Measurements from ENCODE around the gene DYNLT4.

DYNLT4 gene

DNA sequence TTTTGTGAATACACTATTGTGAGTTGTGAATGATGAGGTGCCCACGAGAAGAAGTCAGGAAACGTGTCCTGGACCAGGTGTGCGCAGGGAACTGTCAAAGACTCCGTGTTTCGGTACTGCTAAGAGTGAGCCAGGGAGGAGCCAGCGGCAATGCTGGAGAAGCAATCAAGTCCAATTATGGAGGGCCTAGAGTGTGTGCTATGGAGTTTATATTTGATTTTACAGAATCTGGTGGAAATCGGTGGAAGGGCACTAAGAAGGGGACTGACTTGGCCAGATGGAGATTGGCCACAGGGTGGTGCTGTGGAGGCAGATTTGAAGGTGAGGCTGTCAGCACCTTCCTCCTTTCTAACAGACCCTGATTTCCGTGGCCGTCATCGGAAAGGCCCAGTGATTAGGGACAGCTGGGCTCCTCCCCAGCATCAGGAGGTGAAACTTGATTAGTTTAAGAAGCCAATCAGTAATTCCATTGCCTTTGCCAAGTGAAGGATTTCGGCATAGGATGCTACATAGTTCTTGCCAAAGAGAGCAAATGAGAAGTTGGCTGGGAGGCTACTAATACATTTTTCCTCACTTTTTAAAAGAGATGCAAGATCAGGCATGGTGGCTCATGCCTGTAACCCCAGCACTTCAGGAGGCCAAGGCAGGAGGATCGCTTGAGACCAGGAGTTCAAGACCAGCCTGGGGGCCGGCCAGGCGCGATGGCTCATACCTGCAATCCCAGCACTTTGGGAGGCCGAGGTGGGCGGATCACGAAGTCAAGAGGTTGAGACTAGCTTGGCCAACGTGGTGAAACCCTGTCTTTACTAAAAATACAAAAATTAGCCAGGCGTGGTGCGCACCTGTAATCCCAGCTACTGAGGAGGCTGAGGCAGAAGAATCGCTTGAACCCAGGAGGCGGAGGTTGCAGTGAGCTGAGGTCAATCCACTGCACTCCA, 28.9 kb upstream of the DYNLT4 start:
- no peaks in the 10 kb centered on the region for H3K9me3 ChIP-seq (ENCODE audit: insufficient read depth, low read length)
- no peak for TF ChIP-seq EZH2phosphoT487 (conservative IDR thresholded peaks at IDR 0.05; ENCODE audit: low read length)
- TF ChIP-seq, protein P1, sequence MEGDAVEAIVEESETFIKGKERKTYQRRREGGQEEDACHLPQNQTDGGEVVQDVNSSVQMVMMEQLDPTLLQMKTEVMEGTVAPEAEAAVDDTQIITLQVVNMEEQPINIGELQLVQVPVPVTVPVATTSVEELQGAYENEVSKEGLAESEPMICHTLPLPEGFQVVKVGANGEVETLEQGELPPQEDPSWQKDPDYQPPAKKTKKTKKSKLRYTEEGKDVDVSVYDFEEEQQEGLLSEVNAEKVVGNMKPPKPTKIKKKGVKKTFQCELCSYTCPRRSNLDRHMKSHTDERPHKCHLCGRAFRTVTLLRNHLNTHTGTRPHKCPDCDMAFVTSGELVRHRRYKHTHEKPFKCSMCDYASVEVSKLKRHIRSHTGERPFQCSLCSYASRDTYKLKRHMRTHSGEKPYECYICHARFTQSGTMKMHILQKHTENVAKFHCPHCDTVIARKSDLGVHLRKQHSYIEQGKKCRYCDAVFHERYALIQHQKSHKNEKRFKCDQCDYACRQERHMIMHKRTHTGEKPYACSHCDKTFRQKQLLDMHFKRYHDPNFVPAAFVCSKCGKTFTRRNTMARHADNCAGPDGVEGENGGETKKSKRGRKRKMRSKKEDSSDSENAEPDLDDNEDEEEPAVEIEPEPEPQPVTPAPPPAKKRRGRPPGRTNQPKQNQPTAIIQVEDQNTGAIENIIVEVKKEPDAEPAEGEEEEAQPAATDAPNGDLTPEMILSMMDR (IDR thresholded peaks at IDR 0.05; ENCODE audit: insufficient read depth, low read length, poor library complexity, severe bottlenecking): peak; percentile 76
- H3K4me2 ChIP-seq (ENCODE audit: low read depth, low read length, poor library complexity, severe bottlenecking): no peak overlapping the region
- no peaks in the 10 kb centered on the region for H3F3A ChIP-seq (ENCODE audit: insufficient read depth)
- H4K20me1 ChIP-seq (ENCODE audit: low read depth, low read length): no peaks in the 10 kb centered on the region
- no peak overlapping the region for H3K4me3 ChIP-seq (ENCODE audit: insufficient read depth, low read length, poor library complexity, severe bottlenecking)
- H3K27me3 ChIP-seq (ENCODE audit: low read length): no peaks in the 10 kb centered on the region
- no peaks in the 10 kb centered on the region for H3K9me2 ChIP-seq (replicated peaks; ENCODE audit: insufficient read depth, low read length)
- no peaks in the 10 kb centered on the region for H3K36me3 ChIP-seq (ENCODE audit: low read length)
- H2AFZ ChIP-seq (ENCODE audit: low read depth, low read length, severe bottlenecking): peak overlapping the region; percentile 86
- no peak overlapping the region for H3K27ac ChIP-seq (ENCODE audit: low read depth, low read length)
- H3K79me2 ChIP-seq (ENCODE audit: insufficient read depth, low read length): no peaks in the 10 kb centered on the region
- no peak overlapping the region for H3K9ac ChIP-seq (ENCODE audit: low read length)

DNA sequence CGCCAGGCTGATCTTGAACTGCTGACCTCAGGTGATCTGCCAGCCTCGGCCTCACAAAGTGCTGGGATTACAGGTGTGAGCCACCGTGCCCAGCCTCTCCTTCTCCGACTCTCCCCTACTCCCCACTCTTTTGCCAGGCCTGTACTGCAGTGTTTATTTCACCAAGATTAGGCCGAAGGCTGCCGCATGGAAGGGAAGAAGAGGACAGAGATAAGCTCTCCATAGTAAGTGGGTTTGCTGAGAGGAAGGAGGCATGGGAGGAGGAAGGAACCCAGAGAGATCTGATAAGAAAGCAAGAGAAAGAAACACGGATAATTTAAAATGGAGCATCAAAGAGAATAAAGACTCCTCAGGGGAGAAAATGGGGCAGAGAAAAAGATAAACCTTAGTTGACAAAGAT, 27.2 kb upstream of the DYNLT4 start:
- Histone ChIP-seq H3K79me2 (ENCODE audit: insufficient read depth, low read length) (no peaks in the 10 kb centered on the region), H3K27ac (ENCODE audit: low read depth, low read length) (no peak overlapping the region), H2AFZ (ENCODE audit: low read depth, low read length, severe bottlenecking) (no peak overlapping the region), H3K9ac (ENCODE audit: low read length) (no peak overlapping the region), H3K9me2 (replicated peaks; ENCODE audit: insufficient read depth, low read length) (no peaks in the 10 kb centered on the region), H3K27me3 (ENCODE audit: low read length) (no peaks in the 10 kb centered on the region), H3K4me2 (ENCODE audit: low read depth, low read length, poor library complexity, severe bottlenecking) (no peak overlapping the region), H4K20me1 (ENCODE audit: low read depth, low read length) (no peaks in the 10 kb centered on the region), H3K4me3 (ENCODE audit: insufficient read depth, low read length, poor library complexity, severe bottlenecking) (no peak overlapping the region), H3K9me3 (ENCODE audit: insufficient read depth, low read length) (no peaks in the 10 kb centered on the region), H3F3A (ENCODE audit: insufficient read depth) (no peaks in the 10 kb centered on the region), H3K36me3 (ENCODE audit: low read length) (no peaks in the 10 kb centered on the region)
- no peak for TF ChIP-seq EZH2phosphoT487 (conservative IDR thresholded peaks at IDR 0.05; ENCODE audit: low read length)
- TF ChIP-seq, protein P1 (IDR thresholded peaks at IDR 0.05; ENCODE audit: insufficient read depth, low read length, poor library complexity, severe bottlenecking): no peak

DNA sequence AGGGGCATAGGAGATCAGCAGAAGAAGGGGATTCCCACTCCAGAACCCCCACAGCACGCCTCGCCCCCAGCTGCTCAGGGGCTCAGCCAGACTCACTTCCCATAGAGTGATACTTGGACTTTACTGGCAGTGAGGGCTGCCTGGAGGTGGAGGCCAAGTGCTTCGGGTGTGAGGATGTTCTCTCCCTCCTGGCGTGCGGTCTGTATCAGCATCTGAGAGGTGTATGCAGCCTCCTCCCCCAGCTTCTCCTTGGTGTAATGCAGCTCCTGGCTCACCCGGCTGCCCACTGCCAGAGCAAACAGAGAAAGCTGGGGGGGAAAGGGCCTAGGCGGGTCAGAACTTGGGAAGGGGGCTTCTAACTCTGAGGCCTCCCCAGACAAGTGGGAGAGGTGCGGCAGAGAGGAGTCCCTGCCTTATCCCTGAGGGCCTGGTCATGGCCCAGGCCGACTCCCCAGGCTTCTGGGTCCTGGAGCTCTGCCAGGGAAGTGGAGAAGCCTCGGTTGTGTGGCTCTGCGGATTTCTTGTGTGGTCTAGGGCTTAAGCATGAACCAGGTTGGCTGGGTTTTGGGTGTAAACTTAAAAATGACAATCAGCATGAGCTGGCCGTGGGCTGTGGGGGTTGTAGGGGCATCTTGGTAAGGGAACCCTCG, 25.0 kb upstream of the DYNLT4 start:
- no peak overlapping the region for H2AFZ ChIP-seq (ENCODE audit: low read depth, low read length, severe bottlenecking)
- TF ChIP-seq, protein P1 (IDR thresholded peaks at IDR 0.05; ENCODE audit: insufficient read depth, low read length, poor library complexity, severe bottlenecking): no peak
- TF ChIP-seq EZH2phosphoT487 (conservative IDR thresholded peaks at IDR 0.05; ENCODE audit: low read length): no peak

More for the DNA sequence above, 25.0 kb upstream of the DYNLT4 start:
- Histone ChIP-seq H3K36me3 (ENCODE audit: low read length) (no peaks in the 10 kb centered on the region), H3K79me2 (ENCODE audit: insufficient read depth, low read length) (no peaks in the 10 kb centered on the region), H3K9me2 (replicated peaks; ENCODE audit: insufficient read depth, low read length) (no peaks in the 10 kb centered on the region), H3K9me3 (ENCODE audit: insufficient read depth, low read length) (no peaks in the 10 kb centered on the region), H3K4me2 (ENCODE audit: low read depth, low read length, poor library complexity, severe bottlenecking) (no peak overlapping the region), H3F3A (ENCODE audit: insufficient read depth) (no peaks in the 10 kb centered on the region), H3K4me3 (ENCODE audit: insufficient read depth, low read length, poor library complexity, severe bottlenecking) (no peak overlapping the region), H4K20me1 (ENCODE audit: low read depth, low read length) (no peaks in the 10 kb centered on the region), H3K9ac (ENCODE audit: low read length) (no peak overlapping the region), H3K27ac (ENCODE audit: low read depth, low read length) (no peak overlapping the region), H3K27me3 (ENCODE audit: low read length) (no peaks in the 10 kb centered on the region)
